Ectodermal cell (in vitro differentiated cells): ENCODE measurements around the gene FBXL13.

Experiments
- H3K27ac ChIP-seq: 2 replicates; pipeline ENCODE4 v1.7.0; 2013; ENCODE audit warnings: mild to moderate bottlenecking, low read depth, low read length; ENCODE audit not compliant: insufficient read depth, poor library complexity, severe bottlenecking
- H3K27me3 ChIP-seq: 2 replicates; pipeline ENCODE4 v1.7.0; 2013; ENCODE audit warnings: mild to moderate bottlenecking, low read length; ENCODE audit not compliant: insufficient read depth, control insufficient read depth, poor library complexity, severe bottlenecking
- H3K36me3 ChIP-seq: one replicate; pipeline ENCODE4 v1.7.0; 2013; ENCODE audit warnings: low read length; ENCODE audit not compliant: control insufficient read depth, insufficient read depth
- H3K4me1 ChIP-seq: one replicate; pipeline ENCODE4 v1.7.0; 2013; ENCODE audit warnings: low read length; ENCODE audit not compliant: control insufficient read depth, insufficient read depth
- H3K4me3 ChIP-seq: 2 replicates; pipeline ENCODE4 v1.7.0; 2013; ENCODE audit warnings: low read depth, low read length, control low read depth; ENCODE audit not compliant: insufficient read depth
- H3K9me3 ChIP-seq: 2 replicates; pipeline ENCODE4 v1.7.0; 2013; ENCODE audit warnings: mild to moderate bottlenecking, low read length, moderate library complexity; ENCODE audit not compliant: control insufficient read depth
- WGBS, 2 experiments: methylation state at CpG; one replicate each; pipeline ENCODE4 v1.1.7; 2013; ENCODE audit warnings: missing lambda C conversion rate in 2 of 2; 5-methylcytosine and 5-hydroxymethylcytosine counted together

The FBXL13 gene

GRCh38 chr7:102944241-102944640 is 130.4 kb downstream of the FBXL13 start:
- H3K9me3 ChIP-seq = no peaks in the 10 kb centered on the region
- H3K4me1 ChIP-seq = peaks cover 18% of the 10 kb centered on the region
- WGBS, 2 experiments = 85 to 92% methylated on average over 3 to 4 of the region's 4 CpGs
- no peak overlapping the region for H3K4me3 ChIP-seq
- no peaks in the 10 kb centered on the region for H3K36me3 ChIP-seq
- no peaks in the 10 kb centered on the region for H3K27me3 ChIP-seq
- H3K27ac ChIP-seq = no peak overlapping the region

DNA sequence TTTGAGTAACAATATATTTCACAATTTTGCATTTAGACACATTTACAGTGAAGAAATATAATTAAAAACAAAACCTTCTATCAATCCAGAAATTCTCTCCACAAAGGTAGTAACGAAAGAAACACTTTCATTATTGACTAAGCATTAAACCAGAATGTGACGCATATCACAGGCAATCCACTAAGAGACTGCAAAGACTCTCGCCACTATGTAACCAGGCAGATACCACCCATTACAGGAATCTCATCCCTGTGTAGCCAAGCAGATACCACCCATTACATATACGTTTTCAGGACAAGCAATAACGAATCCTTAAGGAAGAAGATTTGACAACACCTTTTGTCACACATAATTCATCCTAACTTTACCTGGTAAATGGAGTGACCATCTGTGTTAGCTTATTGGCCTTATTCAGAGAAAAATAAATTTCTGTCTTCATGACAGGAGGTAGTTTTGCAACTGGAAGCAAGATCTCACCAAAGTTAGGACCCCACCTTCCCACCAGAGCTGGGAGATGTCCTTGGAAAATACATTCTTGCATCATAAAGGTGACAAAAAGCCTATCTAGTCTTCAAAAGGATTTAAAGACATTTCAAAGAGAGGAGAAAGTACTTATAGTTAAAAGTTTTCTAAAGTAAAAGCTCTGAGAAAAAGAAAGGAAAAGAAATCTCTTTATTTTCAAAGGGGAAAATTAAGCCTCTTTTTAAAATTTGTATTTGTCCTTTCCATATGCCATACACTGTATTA is 131.0 kb downstream of the FBXL13 start:
- no peaks in the 10 kb centered on the region for H3K36me3 ChIP-seq
- no peaks in the 10 kb centered on the region for H3K27me3 ChIP-seq
- 57% methylated on average over 5 of the region's 5 CpGs for WGBS, 2 experiments
- H3K27ac ChIP-seq = no peak overlapping the region
- no peak overlapping the region for H3K4me3 ChIP-seq
- no peaks in the 10 kb centered on the region for H3K9me3 ChIP-seq
- H3K4me1 ChIP-seq = peaks cover 18% of the 10 kb centered on the region

- H3K36me3 ChIP-seq = no peaks in the 10 kb centered on the region
- H3K27ac ChIP-seq = no peak overlapping the region
- H3K4me3 ChIP-seq = no peak overlapping the region
- peaks cover 18% of the 10 kb centered on the region for H3K4me1 ChIP-seq
- no peaks in the 10 kb centered on the region for H3K27me3 ChIP-seq
- no peaks in the 10 kb centered on the region for H3K9me3 ChIP-seq
- 81 to 94% methylated on average over 1 of the region's 1 CpG for WGBS, 2 experiments
Observed at GRCh38 chr7:102942868-102943267, 131.7 kb downstream of the FBXL13 start.

- Histone ChIP-seq H3K27me3 (no peaks in the 10 kb centered on the region), H3K36me3 (no peaks in the 10 kb centered on the region), H3K27ac (peak overlapping the region; percentile 31), H3K4me3 (no peak overlapping the region), H3K4me1 (peaks cover 18% of the 10 kb centered on the region), H3K9me3 (no peaks in the 10 kb centered on the region)
- WGBS, 2 experiments = 48 to 54% methylated on average over 2 to 4 of the region's 4 CpGs
Observed at GRCh38 chr7:102942181-102942866, 132.3 kb downstream of the FBXL13 start.

GRCh38 chr7:102938679-102939078 is 135.9 kb downstream of the FBXL13 start:
- H3K4me1 ChIP-seq = peaks cover 31% of the 10 kb centered on the region
- 91 to 96% methylated on average over 1 of the region's 1 CpG for WGBS, 2 experiments
- H3K4me3 ChIP-seq = no peak overlapping the region
- no peaks in the 10 kb centered on the region for H3K27me3 ChIP-seq
- H3K36me3 ChIP-seq = no peaks in the 10 kb centered on the region
- H3K27ac ChIP-seq = no peak overlapping the region
- H3K9me3 ChIP-seq = no peaks in the 10 kb centered on the region

DNA sequence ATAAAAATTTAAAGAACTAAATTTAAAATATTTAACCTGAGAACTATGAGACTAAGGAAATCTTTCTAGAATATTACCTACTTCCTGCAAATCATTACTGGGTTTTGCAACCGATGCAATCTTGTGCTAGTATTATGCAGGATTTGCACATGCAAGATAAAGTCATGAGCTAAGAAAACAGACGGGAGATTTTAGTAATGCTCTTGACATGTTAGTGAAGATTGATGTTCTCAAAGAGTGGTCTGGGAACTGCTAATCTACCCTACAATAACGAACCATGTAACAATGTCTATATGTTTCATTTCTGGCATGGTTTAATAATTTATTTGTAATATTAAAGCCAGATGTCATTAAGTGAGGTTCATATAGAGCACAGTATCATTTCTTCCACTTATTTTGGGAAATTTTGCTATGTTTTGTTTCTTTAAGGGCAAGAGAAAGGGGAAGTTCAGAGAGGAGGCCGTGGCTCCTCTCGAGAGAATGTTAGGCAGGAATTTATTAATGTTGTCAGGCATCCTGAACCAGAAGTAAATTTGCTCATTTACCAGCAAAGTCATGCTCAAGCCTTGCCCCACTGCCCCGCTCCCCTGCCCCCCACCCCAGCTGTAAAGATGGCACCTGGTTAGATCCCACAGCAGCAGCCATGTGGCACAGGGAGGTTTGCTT is 139.0 kb downstream of the FBXL13 start:
- 83 to 84% methylated on average over 5 of the region's 6 CpGs for WGBS, 2 experiments
- peaks cover 30% of the 10 kb centered on the region for H3K4me1 ChIP-seq
- H3K27ac ChIP-seq = no peak overlapping the region
- H3K9me3 ChIP-seq = no peaks in the 10 kb centered on the region
- no peaks in the 10 kb centered on the region for H3K36me3 ChIP-seq
- no peaks in the 10 kb centered on the region for H3K27me3 ChIP-seq
- H3K4me3 ChIP-seq = no peak overlapping the region

DNA sequence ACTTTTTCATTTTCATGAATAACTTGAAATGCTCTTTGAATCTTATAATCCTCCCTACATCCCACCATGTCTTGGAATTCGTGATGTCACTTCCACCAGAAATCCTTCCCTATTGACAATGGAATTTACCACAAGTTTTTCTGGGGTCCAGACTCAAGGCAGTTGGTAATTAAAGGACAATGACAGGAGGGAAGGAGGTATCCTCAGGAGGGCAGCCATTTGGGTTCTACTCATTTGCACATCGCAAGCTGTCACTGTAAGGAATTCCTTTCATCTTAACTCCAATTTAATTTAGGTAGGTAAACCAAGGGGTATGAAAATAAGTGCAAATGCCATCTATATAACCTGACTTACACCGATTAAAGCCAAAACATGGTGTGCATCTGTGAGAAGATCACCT is 139.9 kb downstream of the FBXL13 start:
- no peak overlapping the region for H3K4me3 ChIP-seq

GRCh38 chr7:102934239-102934638 is 140.4 kb downstream of the FBXL13 start:
- no peak overlapping the region for H3K4me3 ChIP-seq
- 66 to 69% methylated on average over 8 of the region's 8 CpGs for WGBS, 2 experiments

More for the DNA sequence above, 139.9 kb downstream of the FBXL13 start:
- H3K36me3 ChIP-seq = no peaks in the 10 kb centered on the region
- peaks cover 30% of the 10 kb centered on the region for H3K4me1 ChIP-seq
- no peaks in the 10 kb centered on the region for H3K9me3 ChIP-seq
- peak overlapping the region; percentile 92 for H3K27ac ChIP-seq
- no peaks in the 10 kb centered on the region for H3K27me3 ChIP-seq
- 0 to 23% methylated on average over 2 to 3 of the region's 3 CpGs for WGBS, 2 experiments

DNA sequence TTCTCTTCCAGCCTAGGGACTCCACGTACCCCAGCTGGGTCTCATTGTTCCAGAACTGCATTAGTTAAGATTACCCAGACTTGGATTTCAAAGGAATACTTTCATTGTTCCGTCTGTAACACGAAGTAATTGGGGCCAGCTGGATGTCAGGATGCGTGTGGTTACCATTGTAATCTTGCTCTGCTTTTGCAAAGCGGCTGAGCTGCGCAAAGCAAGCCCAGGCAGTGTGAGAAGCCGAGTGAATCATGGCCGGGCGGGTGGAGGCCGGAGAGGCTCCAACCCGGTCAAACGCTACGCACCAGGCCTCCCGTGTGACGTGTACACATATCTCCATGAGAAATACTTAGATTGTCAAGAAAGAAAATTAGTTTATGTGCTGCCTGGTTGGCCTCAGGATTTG is 140.8 kb downstream of the FBXL13 start:
- Histone ChIP-seq H3K27ac (peak overlapping the region; percentile 92), H3K4me3 (no peak overlapping the region), H3K36me3 (no peaks in the 10 kb centered on the region), H3K4me1 (peaks cover 30% of the 10 kb centered on the region), H3K27me3 (no peaks in the 10 kb centered on the region), H3K9me3 (no peaks in the 10 kb centered on the region)
- WGBS, 2 experiments = 2 to 5% methylated on average over 15 of the region's 15 CpGs

More at GRCh38 chr7:102934239-102934638, 140.4 kb downstream of the FBXL13 start:
- H3K4me1 ChIP-seq = peaks cover 30% of the 10 kb centered on the region
- H3K9me3 ChIP-seq = no peaks in the 10 kb centered on the region
- peak overlapping the region; percentile 92 for H3K27ac ChIP-seq
- no peaks in the 10 kb centered on the region for H3K36me3 ChIP-seq
- H3K27me3 ChIP-seq = no peaks in the 10 kb centered on the region

DNA sequence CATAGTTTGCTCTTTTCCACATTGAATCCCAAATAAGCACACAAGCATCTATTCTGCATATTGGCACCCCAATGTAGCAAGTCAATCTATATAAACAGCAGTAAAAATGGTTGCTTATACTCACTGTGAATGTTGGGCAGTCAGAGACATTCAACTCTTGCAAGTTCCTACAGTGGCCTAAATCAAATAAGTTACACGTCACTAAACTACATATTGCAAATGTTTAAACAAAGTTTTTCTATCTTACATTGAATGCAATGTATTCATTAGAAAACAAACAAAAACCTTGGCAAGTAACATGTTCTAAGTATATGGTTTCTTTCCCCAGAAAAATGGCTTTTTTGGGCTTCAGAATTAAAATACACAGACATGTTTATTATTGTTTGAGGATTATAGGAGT is 142.8 kb downstream of the FBXL13 start:
- WGBS, 2 experiments = 100% methylated on average over 1 of the region's 1 CpG
- H3K9me3 ChIP-seq = no peaks in the 10 kb centered on the region
- H3K4me1 ChIP-seq = peaks cover 43% of the 10 kb centered on the region
- H3K27ac ChIP-seq = no peak overlapping the region
- H3K4me3 ChIP-seq = no peak overlapping the region
- H3K27me3 ChIP-seq = no peaks in the 10 kb centered on the region
- no peaks in the 10 kb centered on the region for H3K36me3 ChIP-seq
